ENCODE results near the gene DUSP1. TPM values are rescaled to one million over a fixed set of nuclear protein-coding genes. Genes with fewer than 3 reads are reported as not detected.

Gene DUSP1
- total and polyA plus RNA-seq, 9 of the 15 experiments (the other 6 are each of a cell fraction or from before 2014, with no cell fraction given): 2.1 to 14.2 (median 8.5) TPM

GRCh38 chr5:172766287-172767108 is 4.5 kb downstream of the DUSP1 start (continued):
- TF ChIP-seq ZBTB40 (IDR thresholded peaks at IDR 0.05) (no peak), ZBTB40 (CRISPR knock-in tag; IDR thresholded peaks at IDR 0.05) (no peak)
